Esophagus squamous epithelium (tissue), 4 donors: Measurements from ENCODE around the gene SACS.

Experiments used
- CTCF ChIP-seq, 6 experiments: fragments of 450-650 bp in 4 of 6; fragments of 200-600 bp in 2 of 6; sonication (generic) in 2 of 6; IDR thresholded peaks; one replicate each; pipeline ENCODE4 v1.5.1; 2016 to 2019; ENCODE audit warnings: antibody characterized with exemption in 6 of 6, mild to moderate bottlenecking in 4 of 6, moderate library complexity in 4 of 6
- POLR2A ChIP-seq, 4 donors: fragments of 450-650 bp; IDR thresholded peaks; one replicate each; pipeline ENCODE4 v1.6.1; 2017; ENCODE audit warnings: antibody characterized with exemption in 4 of 4, mild to moderate bottlenecking in 4 of 4, moderate library complexity in 3 of 4

DNA sequence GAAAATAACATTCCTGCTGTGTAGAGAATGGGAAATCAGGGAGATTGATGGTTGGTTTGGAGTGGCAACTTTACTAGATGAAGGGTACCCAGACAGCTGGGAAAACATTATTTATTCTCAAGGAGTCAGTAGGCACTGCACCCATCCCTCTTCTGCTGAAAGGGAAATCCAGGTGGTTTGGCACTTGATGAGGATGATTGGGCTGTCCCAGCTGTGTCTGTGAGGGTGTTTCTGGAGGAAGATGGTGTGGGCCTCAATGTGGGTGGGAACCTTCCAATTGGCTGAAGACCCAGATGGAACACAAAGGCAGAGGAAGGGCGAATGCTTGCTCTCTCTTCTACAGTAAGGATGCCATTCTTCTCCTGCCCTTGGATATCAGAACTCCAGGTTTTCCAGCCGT lies 10.4 kb upstream of the SACS start:
- TF ChIP-seq POLR2A (IDR thresholded peaks at IDR 0.05) (no peak), CTCF (IDR thresholded peaks at IDR 0.05) (no peak)
